ENCODE results near the gene PPY. TPM values are rescaled to one million over a fixed set of nuclear protein-coding genes. Genes with fewer than 3 reads are reported as not detected.
A peak's percentile ranks its signal among the peaks of the same experiment; 100 is the strongest.
"Not testable (repeated sequence)": the region's sequence is repeated elsewhere in the genome, so short reads cannot be mapped to it uniquely, and the experiment has no call there.

The PPY gene
- total RNA-seq, 2 experiments from 2014 or later, result not detected

GRCh38 chr17:43940630-43941029 lies 1.6 kb downstream of the PPY start:
- ATAC-seq (ENCODE audit: poor library complexity) (no peak), DNase-seq (peak in 2 of 14 experiments; percentile 29 to 39)
- peaks cover 20% of the 10 kb centered on the region for H3K4me1 ChIP-seq (ENCODE audit: insufficient read depth, low read length)
- Mint-ChIP-seq H3K36me3 (ENCODE audit: low read depth) (no peaks in the 10 kb centered on the region), H3K4me1 (ENCODE audit: low read depth) (peaks cover 18% of the 10 kb centered on the region), H3K4me3 (no peak overlapping the region), H3K27ac (no peak overlapping the region), H3K9me3 (no peaks in the 10 kb centered on the region), H3K27me3 (peaks cover 24% of the 10 kb centered on the region)
- H3K4me3 ChIP-seq (ENCODE audit: low read length), result no peak overlapping the region
- POLR2A ChIA-PET, result no interaction called here
- CTCF ChIA-PET, result interaction anchor here (1.1 kb wide), 1 partner anchor 12 kb away, joined by 4 read pairs; no protein-coding TSS in a partner anchor
- intact Hi-C loops (cut with DNase I, micrococcal nuclease), result loop anchor here in 1 of 2 experiments (5.0 kb wide), 1 partner anchor 407 kb away; the partner anchor contains the start of gene GRN
- H3K9me3 ChIP-seq (ENCODE audit: control insufficient read depth in 1 of 2, insufficient read depth in 1 of 2, low read length in 2 of 2), result no peaks in the 10 kb centered on the region
- no peak for TF ChIP-seq CTCF (IDR thresholded peaks at IDR 0.05)
- H3K36me3 ChIP-seq (ENCODE audit: insufficient read depth, low read length), result no peaks in the 10 kb centered on the region
- H3K27me3 ChIP-seq (ENCODE audit: control insufficient read depth in 1 of 2, insufficient read depth in 2 of 2, low read length in 2 of 2), result no peaks in the 10 kb centered on the region
- no peak overlapping the region for H3K27ac ChIP-seq (ENCODE audit: low read depth in 1 of 2, low read length in 2 of 2)

GRCh38 chr17:43939886-43940285 lies 2.4 kb downstream of the PPY start:
- no peak for DNase-seq
- Histone ChIP-seq H3K9me3 (ENCODE audit: control insufficient read depth in 1 of 2, insufficient read depth in 1 of 2, low read length in 2 of 2) (no peaks in the 10 kb centered on the region), H3K27me3 (ENCODE audit: control insufficient read depth in 1 of 2, insufficient read depth in 2 of 2, low read length in 2 of 2) (no peaks in the 10 kb centered on the region), H3K4me3 (ENCODE audit: low read length) (no peak overlapping the region), H3K27ac (ENCODE audit: low read depth in 1 of 2, low read length in 2 of 2) (no peak overlapping the region), H3K36me3 (ENCODE audit: insufficient read depth, low read length) (no peaks in the 10 kb centered on the region), H3K4me1 (ENCODE audit: insufficient read depth, low read length) (peaks cover 20% of the 10 kb centered on the region)
- intact Hi-C loops (cut with DNase I, micrococcal nuclease), result loop anchor here in 1 of 2 experiments (5.0 kb wide), 1 partner anchor 407 kb away; the partner anchor contains the start of gene GRN
- Mint-ChIP-seq H3K27ac (no peak overlapping the region), H3K9me3 (no peaks in the 10 kb centered on the region), H3K36me3 (ENCODE audit: low read depth) (no peaks in the 10 kb centered on the region), H3K27me3 (peaks cover 24% of the 10 kb centered on the region), H3K4me1 (ENCODE audit: low read depth) (peaks cover 18% of the 10 kb centered on the region), H3K4me3 (no peak overlapping the region)
- no peak for ATAC-seq (ENCODE audit: poor library complexity)
- no peak for TF ChIP-seq CTCF (IDR thresholded peaks at IDR 0.05)
- ChIA-PET CTCF (interaction anchor here (1.1 kb wide), 1 partner anchor 12 kb away, joined by 4 read pairs; no protein-coding TSS in a partner anchor), POLR2A (no interaction called here)

- H3K27me3 Mint-ChIP-seq, result peaks cover 24% of the 10 kb centered on the region
- H3K27ac Mint-ChIP-seq; CTCF ChIA-PET; H3K9me3 ChIP-seq (ENCODE audit: control insufficient read depth in 1 of 2, insufficient read depth in 1 of 2, low read length in 2 of 2); DNase-seq; H3K27ac ChIP-seq (ENCODE audit: low read depth in 1 of 2, low read length in 2 of 2); ATAC-seq (ENCODE audit: poor library complexity); H3K36me3 Mint-ChIP-seq (ENCODE audit: low read depth); intact Hi-C loops (cut with DNase I, micrococcal nuclease); H3K4me3 Mint-ChIP-seq; H3K9me3 Mint-ChIP-seq; POLR2A ChIA-PET; H3K36me3 ChIP-seq (ENCODE audit: insufficient read depth, low read length); H3K4me3 ChIP-seq (ENCODE audit: low read length); H3K27me3 ChIP-seq (ENCODE audit: control insufficient read depth in 1 of 2, insufficient read depth in 2 of 2, low read length in 2 of 2): not testable (repeated sequence)
- peaks cover 20% of the 10 kb centered on the region for H3K4me1 ChIP-seq (ENCODE audit: insufficient read depth, low read length)
- peaks cover 18% of the 10 kb centered on the region for H3K4me1 Mint-ChIP-seq (ENCODE audit: low read depth)
These were observed 2.8 kb downstream of the PPY start for GRCh38 chr17:43939452-43939851.

GRCh38 chr17:43938838-43939182 lies 3.5 kb downstream of the PPY start:
- H3K27me3 Mint-ChIP-seq, result peaks cover 19% of the 10 kb centered on the region
- TF ChIP-seq CTCF (IDR thresholded peaks at IDR 0.05), result no peak
- no peak overlapping the region for H3K27ac Mint-ChIP-seq

More at GRCh38 chr17:43938838-43939182, 3.5 kb downstream of the PPY start:
- DNase-seq (no peak), ATAC-seq (ENCODE audit: poor library complexity) (no peak)
- no peak overlapping the region for H3K4me3 ChIP-seq (ENCODE audit: low read length)
- POLR2A ChIA-PET, result no interaction called here
- CTCF ChIA-PET, result interaction anchor here (0.8 kb wide), 1 partner anchor 19 kb away, joined by 6 read pairs; no protein-coding TSS in a partner anchor
- H3K36me3 ChIP-seq (ENCODE audit: insufficient read depth, low read length), result no peaks in the 10 kb centered on the region
- Mint-ChIP-seq H3K36me3 (ENCODE audit: low read depth) (no peaks in the 10 kb centered on the region), H3K9me3 (no peaks in the 10 kb centered on the region), H3K4me1 (ENCODE audit: low read depth) (peaks cover 14% of the 10 kb centered on the region), H3K4me3 (peak overlapping the region; percentile 27)
- no peaks in the 10 kb centered on the region for H3K27me3 ChIP-seq (ENCODE audit: control insufficient read depth in 1 of 2, insufficient read depth in 2 of 2, low read length in 2 of 2)
- no peaks in the 10 kb centered on the region for H3K9me3 ChIP-seq (ENCODE audit: control insufficient read depth in 1 of 2, insufficient read depth in 1 of 2, low read length in 2 of 2)
- H3K27ac ChIP-seq (ENCODE audit: low read depth in 1 of 2, low read length in 2 of 2), result no peak overlapping the region
- intact Hi-C loops (cut with DNase I, micrococcal nuclease), result no loop called here
- H3K4me1 ChIP-seq (ENCODE audit: insufficient read depth, low read length), result peaks cover 20% of the 10 kb centered on the region
